Upper lobe of left lung (tissue), 4 donors: Measurements from ENCODE around the gene ARFGAP1.

ENCODE experiments used
- POLR2AphosphoS5 ChIP-seq, 2 donors: sonication (generic); formaldehyde crosslinking; IDR thresholded peaks; one replicate each; pipeline ENCODE4 v1.5.1; 2017; ENCODE audit warnings: antibody characterized with exemption in 2 of 2
- TF ChIP-seq, protein P1 (sequence below), 6 experiments: fragments of 450-650 bp in 4 of 6; fragments of 200-600 bp in 2 of 6; sonication (generic) in 2 of 6; IDR thresholded peaks; one replicate each; pipeline ENCODE4 v1.5.1; 2016 to 2019; ENCODE audit warnings: antibody characterized with exemption in 6 of 6

DNA sequence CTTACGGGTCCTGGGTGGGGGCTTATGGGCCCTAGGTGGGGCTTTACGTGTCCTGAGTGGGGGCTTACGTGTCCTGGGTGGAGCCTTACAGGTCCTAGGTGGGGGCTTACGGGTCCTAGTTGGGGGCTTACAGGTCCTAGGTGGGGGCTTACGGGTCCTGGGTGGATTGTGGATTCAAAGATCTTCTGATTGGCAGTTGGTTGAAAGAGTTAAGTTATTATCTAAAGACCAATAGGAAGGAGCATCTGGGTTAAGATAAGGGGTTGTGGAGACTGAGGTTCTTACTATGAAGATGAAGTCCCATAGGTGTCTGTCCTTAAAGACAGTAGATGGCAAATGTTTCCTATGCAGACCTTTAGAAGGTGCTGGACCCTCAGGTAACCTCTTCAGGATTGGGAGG is 45.4 kb upstream of the ARFGAP1 start:
- TF ChIP-seq, protein P1, sequence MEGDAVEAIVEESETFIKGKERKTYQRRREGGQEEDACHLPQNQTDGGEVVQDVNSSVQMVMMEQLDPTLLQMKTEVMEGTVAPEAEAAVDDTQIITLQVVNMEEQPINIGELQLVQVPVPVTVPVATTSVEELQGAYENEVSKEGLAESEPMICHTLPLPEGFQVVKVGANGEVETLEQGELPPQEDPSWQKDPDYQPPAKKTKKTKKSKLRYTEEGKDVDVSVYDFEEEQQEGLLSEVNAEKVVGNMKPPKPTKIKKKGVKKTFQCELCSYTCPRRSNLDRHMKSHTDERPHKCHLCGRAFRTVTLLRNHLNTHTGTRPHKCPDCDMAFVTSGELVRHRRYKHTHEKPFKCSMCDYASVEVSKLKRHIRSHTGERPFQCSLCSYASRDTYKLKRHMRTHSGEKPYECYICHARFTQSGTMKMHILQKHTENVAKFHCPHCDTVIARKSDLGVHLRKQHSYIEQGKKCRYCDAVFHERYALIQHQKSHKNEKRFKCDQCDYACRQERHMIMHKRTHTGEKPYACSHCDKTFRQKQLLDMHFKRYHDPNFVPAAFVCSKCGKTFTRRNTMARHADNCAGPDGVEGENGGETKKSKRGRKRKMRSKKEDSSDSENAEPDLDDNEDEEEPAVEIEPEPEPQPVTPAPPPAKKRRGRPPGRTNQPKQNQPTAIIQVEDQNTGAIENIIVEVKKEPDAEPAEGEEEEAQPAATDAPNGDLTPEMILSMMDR (IDR thresholded peaks at IDR 0.05): no peak
- TF ChIP-seq POLR2AphosphoS5 (IDR thresholded peaks at IDR 0.05): no peak
